Prostate gland (tissue), 2 donors: ENCODE results near the gene VAPB. TPM values are rescaled to one million over a fixed set of nuclear protein-coding genes. Genes with fewer than 3 reads are reported as not detected.

ENCODE experiments used
- DNase-seq: peaks from one replicate; pipeline ENCODE4 v3.0.0-alpha.2; 2019; ENCODE audit warnings: low spot score
- H3K27ac ChIP-seq, 2 donors: fragments of 200-600 bp; sonication (generic); 2 replicates each; pipeline ENCODE4 v1.5.1; 2017 to 2019
- H3K27me3 ChIP-seq: fragments of 200-600 bp; sonication (generic); replicated peaks from 2 replicates; pipeline ENCODE4 v1.5.1; 2019; ENCODE audit not compliant: insufficient read depth
- H3K36me3 ChIP-seq, 2 donors: fragments of 200-600 bp; sonication (generic); 1 replicate in 1 of 2; 2 replicates in 1 of 2; pipeline versions ENCODE4 v1.5.1 to v1.8.1; 2017 to 2019
- H3K4me1 ChIP-seq: fragments of 200-600 bp; sonication (generic); replicated peaks from 2 replicates; pipeline ENCODE4 v1.5.1; 2019
- H3K4me3 ChIP-seq, 2 donors: fragments of 200-600 bp; sonication (generic); 2 replicates each; pipeline ENCODE4 v1.5.1; 2017 to 2019
- H3K9me3 ChIP-seq: fragments of 200-600 bp; sonication (generic); 2 replicates; pipeline ENCODE4 v1.5.1; 2017
- CTCF ChIP-seq, 4 experiments: fragments of 200-600 bp in 2 of 4; fragments of 450-650 bp in 2 of 4; sonication (generic) in 2 of 4; IDR thresholded peaks; 1 replicate in 3 of 4; 2 replicates in 1 of 4; pipeline ENCODE4 v1.5.1; 2016 to 2019; ENCODE audit warnings: antibody characterized with exemption in 4 of 4, mild to moderate bottlenecking in 2 of 4, moderate library complexity in 2 of 4
- POLR2A ChIP-seq: fragments of 450-650 bp; IDR thresholded peaks from one replicate; pipeline ENCODE4 v1.6.1; 2016; ENCODE audit warnings: antibody characterized with exemption, mild to moderate bottlenecking
- POLR2AphosphoS5 ChIP-seq: sonication (generic); formaldehyde crosslinking; IDR thresholded peaks from one replicate; pipeline ENCODE4 v1.6.1; 2017; ENCODE audit warnings: antibody characterized with exemption
- WGBS: methylation state at CpG from one replicate; pipeline ENCODE4 v1.1.5; 2018; 5-methylcytosine and 5-hydroxymethylcytosine counted together
- intact Hi-C: fragments of 100-400 bp; cut with DNase I; formaldehyde crosslinking; loops from one replicate; pipeline ENCODE4 v1.14.2; 2022
- total RNA-seq, 2 donors: library from RNA; depleted of rRNA; stranded (reverse); fragments of >200 nt; gene quantifications; one replicate each; pipeline ENCODE4 v1.1.0, GENCODE V29; 2016

Gene VAPB
- total RNA-seq, 2 donors from 2014 or later = 14.2 to 21.1 TPM

GRCh38 chr20:58471193-58472164 lies 82.5 kb downstream of the VAPB start:
- H3K4me1 ChIP-seq = no peaks in the 10 kb centered on the region
- intact Hi-C loops = no loop called here
- no peak overlapping the region for H3K27ac ChIP-seq
- DNase-seq = no peak
- 77% methylated on average over 25 of the region's 26 CpGs for WGBS
- H3K36me3 ChIP-seq = no peaks in the 10 kb centered on the region
- TF ChIP-seq POLR2AphosphoS5 = no peak
- TF ChIP-seq POLR2A = no peak
- TF ChIP-seq CTCF (IDR thresholded peaks at IDR 0.05) = no peak
- H3K9me3 ChIP-seq = no peaks in the 10 kb centered on the region
- H3K4me3 ChIP-seq = no peak overlapping the region
- no peaks in the 10 kb centered on the region for H3K27me3 ChIP-seq

- 87% methylated on average over 20 of the region's 20 CpGs for WGBS
Observed at GRCh38 chr20:58472273-58473018, 83.4 kb downstream of the VAPB start.

GRCh38 chr20:58473453-58474425 lies 84.7 kb downstream of the VAPB start:
- no peak overlapping the region for H3K27ac ChIP-seq
- H3K4me3 ChIP-seq = no peak overlapping the region
- DNase-seq = no peak
- no peaks in the 10 kb centered on the region for H3K4me1 ChIP-seq
- no peaks in the 10 kb centered on the region for H3K36me3 ChIP-seq
- H3K27me3 ChIP-seq = no peaks in the 10 kb centered on the region
- 94% methylated on average over 13 of the region's 13 CpGs for WGBS
- intact Hi-C loops = no loop called here
- TF ChIP-seq POLR2AphosphoS5 = no peak
- no peak for TF ChIP-seq POLR2A
- no peak for TF ChIP-seq CTCF (IDR thresholded peaks at IDR 0.05)
- no peaks in the 10 kb centered on the region for H3K9me3 ChIP-seq

More at GRCh38 chr20:58472273-58473018, 83.4 kb downstream of the VAPB start:
- no peaks in the 10 kb centered on the region for H3K4me1 ChIP-seq
- no peaks in the 10 kb centered on the region for H3K9me3 ChIP-seq
- H3K27ac ChIP-seq = no peak overlapping the region
- TF ChIP-seq CTCF (IDR thresholded peaks at IDR 0.05) (no peak), POLR2A (no peak), POLR2AphosphoS5 (no peak)
- no peaks in the 10 kb centered on the region for H3K27me3 ChIP-seq
- intact Hi-C loops = no loop called here
- no peaks in the 10 kb centered on the region for H3K36me3 ChIP-seq
- DNase-seq = no peak
- no peak overlapping the region for H3K4me3 ChIP-seq

- Histone ChIP-seq H3K27ac (no peak overlapping the region), H3K36me3 (no peaks in the 10 kb centered on the region), H3K4me1 (no peaks in the 10 kb centered on the region), H3K9me3 (no peaks in the 10 kb centered on the region), H3K4me3 (no peak overlapping the region), H3K27me3 (no peaks in the 10 kb centered on the region)
- no peak for DNase-seq
- intact Hi-C loops = no loop called here
- TF ChIP-seq CTCF (IDR thresholded peaks at IDR 0.05) = no peak
- TF ChIP-seq POLR2AphosphoS5 = no peak
- TF ChIP-seq POLR2A = no peak
- WGBS = 84% methylated on average over 10 of the region's 10 CpGs
Observed at GRCh38 chr20:58475466-58475865, 86.4 kb downstream of the VAPB start.
